ENCODE results near the gene ST6GALNAC6.
"Not testable (repeated sequence)": the region's sequence is repeated elsewhere in the genome, so short reads cannot be mapped to it uniquely, and the experiment has no call there.

The ST6GALNAC6 gene

GRCh38 chr9:127887792-127888191 is 11.6 kb downstream of the ST6GALNAC6 start:
- DNase-seq = no peak

GRCh38 chr9:127886401-127886972 is 12.9 kb downstream of the ST6GALNAC6 start:
- DNase-seq = no peak

- no peak for DNase-seq
Measured at GRCh38 chr9:127885508-127886281, 13.7 kb downstream of the ST6GALNAC6 start.

GRCh38 chr9:127884976-127885490 is 14.4 kb downstream of the ST6GALNAC6 start:
- DNase-seq = no peak

- peak; percentile 71 for DNase-seq
Measured at GRCh38 chr9:127884427-127884911, 14.9 kb downstream of the ST6GALNAC6 start.

GRCh38 chr9:127883959-127884358 is 15.4 kb downstream of the ST6GALNAC6 start:
- no peak for DNase-seq

- DNase-seq = not testable (repeated sequence)
Measured at GRCh38 chr9:127881715-127882114, 17.7 kb downstream of the ST6GALNAC6 start.

- DNase-seq = no peak
Measured at GRCh38 chr9:127880143-127880542, 19.3 kb downstream of the ST6GALNAC6 start.

- DNase-seq = no peak
Measured at GRCh38 chr9:127878652-127879390, 20.6 kb downstream of the ST6GALNAC6 start.

GRCh38 chr9:127878001-127878651 is 21.3 kb downstream of the ST6GALNAC6 start:
- no peak for DNase-seq

GRCh38 chr9:127877566-127877998 is 21.8 kb downstream of the ST6GALNAC6 start, which contains the start of gene AK1:
Gene AK1 (minus strand): TSS chr9:127877675. CDS start chr9:127874617, 3,058 bp downstream.
- DNase-seq = peak; percentile 74

GRCh38 chr9:127876764-127877562 is 22.4 kb downstream of the ST6GALNAC6 start:
- DNase-seq = no peak

GRCh38 chr9:127876026-127876763 is 23.2 kb downstream of the ST6GALNAC6 start:
- DNase-seq = no peak

GRCh38 chr9:127875306-127875966 is 24.0 kb downstream of the ST6GALNAC6 start:
- DNase-seq = no peak

GRCh38 chr9:127874301-127875221 is 24.8 kb downstream of the ST6GALNAC6 start:
- no peak for DNase-seq

GRCh38 chr9:127873886-127874285 is 25.5 kb downstream of the ST6GALNAC6 start:
- DNase-seq = no peak

GRCh38 chr9:127873223-127873691 is 26.1 kb downstream of the ST6GALNAC6 start:
- DNase-seq = no peak

- DNase-seq = no peak
Measured at GRCh38 chr9:127872369-127873222, 26.8 kb downstream of the ST6GALNAC6 start.
